Heart left ventricle (tissue), 16 donors: ENCODE data around the gene RFXANK. TPM values are rescaled to one million over a fixed set of nuclear protein-coding genes. Genes with fewer than 3 reads are reported as not detected.
A peak's percentile ranks its signal among the peaks of the same experiment; 100 is the strongest.
"Not testable (repeated sequence)": the region's sequence is repeated elsewhere in the genome, so short reads cannot be mapped to it uniquely, and the experiment has no call there.

Experiments
- ATAC-seq, 4 donors: fragments of 200-7000 bp; cut with Tn5 transposase; one replicate each; pipeline ENCODE4 v1.9.1; 2020 to 2022; ENCODE audit warnings: moderate library complexity in 4 of 4, mild to moderate bottlenecking in 3 of 4, moderate number of reproducible peaks in 1 of 4
- DNase-seq, 5 donors: peaks; one replicate each; pipeline ENCODE4 v3.0.0-alpha.2; 2020
- H3K27ac ChIP-seq, 12 donors: fragments of 200-600 bp; sonication (generic) in 4 of 12; one replicate each; pipeline versions ENCODE4 v1.5.0 to v1.8.0; 2016 to 2022; ENCODE audit warnings: mild to moderate bottlenecking in 2 of 12
- H3K27me3 ChIP-seq, 9 donors: fragments of 200-600 bp; sonication (generic) in 2 of 9; one replicate each; pipeline versions ENCODE4 v1.5.1 to v1.8.0; 2016 to 2022; ENCODE audit warnings: mild to moderate bottlenecking in 3 of 9
- H3K36me3 ChIP-seq, 9 donors: fragments of 200-600 bp; sonication (generic) in 2 of 9; one replicate each; pipeline versions ENCODE4 v1.5.0 to v1.8.0; 2018 to 2022; ENCODE audit warnings: mild to moderate bottlenecking in 2 of 9
- H3K4me1 ChIP-seq, 12 donors: fragments of 200-600 bp; sonication (generic) in 4 of 12; one replicate each; pipeline versions ENCODE4 v1.5.0 to v1.8.0; 2016 to 2022; ENCODE audit warnings: mild to moderate bottlenecking in 3 of 12
- H3K4me3 ChIP-seq, 12 donors: fragments of 200-600 bp; sonication (generic) in 4 of 12; one replicate each; pipeline versions ENCODE4 v1.5.0 to v1.8.0; 2017 to 2022; ENCODE audit warnings: mild to moderate bottlenecking in 9 of 12, moderate library complexity in 4 of 12
- H3K9me3 ChIP-seq, 12 donors: fragments of 200-600 bp; sonication (generic) in 4 of 12; one replicate each; pipeline versions ENCODE4 v1.5.0 to v1.8.0; 2016 to 2022; ENCODE audit warnings: mild to moderate bottlenecking in 1 of 12
- POLR2A ChIP-seq, 2 donors: fragments of 450-650 bp; IDR thresholded peaks; one replicate each; pipeline ENCODE4 v1.6.1; 2017; ENCODE audit warnings: antibody characterized with exemption in 2 of 2, mild to moderate bottlenecking in 2 of 2, moderate library complexity in 2 of 2
- WGBS, 4 donors: extraction: QIAGEN DNeasy Blood & Tissue Kit in 2 of 4; methylation state at CpG; one replicate each; pipeline versions ENCODE4 v1.1.5 to v1.1.7; 2013 to 2018; 5-methylcytosine and 5-hydroxymethylcytosine counted together
- intact Hi-C, 10 donors: fragments of 100-400 bp; cut with DNase I; formaldehyde crosslinking; loops; one replicate each; pipeline versions ENCODE4 v1.11.1 to v1.14.2; 2022
- polyA plus RNA-seq, 2 donors: library from polyadenylated mRNA; stranded (reverse); fragments of 200-250 nt; gene quantifications; one replicate each; pipeline ENCODE4 v1.2.3, GENCODE V29; 2013
- total RNA-seq, 9 donors: library from RNA; depleted of rRNA in 2 of 9; stranded (reverse); fragments of >200 nt in 2 of 9; fragmentation: NEBNext Ultra II Directional in 3 of 9; extraction: Animal tissue kit (Norgen Biotek cat#: 25700) in 3 of 9; gene quantifications; one replicate each; pipeline versions ENCODE4 v1.1.0 to v1.2.4, GENCODE V29; 2016 to 2023
- TF ChIP-seq, protein P1 (sequence below), 12 donors: fragments of 200-600 bp; sonication (generic) in 4 of 12; IDR thresholded peaks; one replicate each; pipeline versions ENCODE4 v1.5.0 to v1.8.0; 2018 to 2022; ENCODE audit warnings: antibody characterized with exemption in 12 of 12, mild to moderate bottlenecking in 5 of 12
- donor health status: ischemic (EF 13 %, LVEDD 7.1; RV severe dilation, severe dysfunction).
- donor health status: healthy with polysubstance abuse.
- donor health status: DM: no; HTN: yes; CAD: no.
- donor health status: DM: no; HTN: no; CAD: no.
- donor health status: ischemic (EF 25% LVEDD 6.9; RV normal size, moderate dysfunction).
- donor health status: ischemic (EF 25% LVEDD 5.7; RV mildly dilated, moderate dysfunction).
- donor health status: healthy.
- donor health status: DM: yes; HTN: yes; CAD: no.
- donor health status: ischemic (EF 35%, LVEDD 5.7; RV mildly dilated, moderate dysfunction).
- donor health status: nonischemic (EF 11% LVEDD 7.7; RV severe dilation, severe dysfunction).
- donor health status: DM: yes; HTN: yes; CAD: no.
- donor health status: PGD.
- donor health status: ischemic (EF 29% LVEDD 5.4; RV normal size, mild dysfunction).
- donor health status: nonischemic (EF 23%, LVEDD 6.1; RV moderate dilation, normal function).

Gene RFXANK
- total and polyA plus RNA-seq, 11 donors: 26.5 to 71.9 (median 42.3) TPM

DNA sequence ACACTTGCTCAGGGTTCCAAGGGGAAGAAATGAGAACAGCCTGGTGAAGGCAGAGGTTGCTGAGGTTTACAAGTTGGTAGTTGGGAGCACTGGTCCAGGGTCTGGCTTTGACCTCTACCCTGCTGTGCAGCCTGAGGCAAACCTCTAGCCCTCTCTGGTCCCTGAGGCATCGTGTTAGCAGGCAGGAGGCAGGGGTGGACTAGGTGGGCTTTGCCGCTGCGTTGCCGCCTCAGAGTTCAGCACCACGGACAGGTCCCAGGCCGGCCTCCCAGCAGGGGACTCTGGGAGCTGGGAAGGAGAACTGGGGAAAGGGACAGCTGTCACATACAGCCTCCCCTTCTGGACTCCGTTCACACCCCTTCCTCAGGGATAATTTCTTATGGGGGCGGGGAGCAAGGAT, 22.8 kb downstream of the RFXANK start:
- ATAC-seq (peak in 3 of 4 donors; percentile 61 to 84 (median 72)), DNase-seq (no peak)
- intact Hi-C loops: no loop called here
- Histone ChIP-seq H3K36me3 (no peaks in the 10 kb centered on the region), H3K4me3 (no peak overlapping the region), H3K4me1 (no peaks in the 10 kb centered on the region), H3K27me3 (peaks cover 11 to 60% (median 35%) of the 10 kb centered on the region in 9 donors), H3K27ac (no peak overlapping the region), H3K9me3 (no peaks in the 10 kb centered on the region)
- WGBS, 4 donors: 0 to 2% (median 1%) methylated on average over 5 to 8 of the region's 8 CpGs
- TF ChIP-seq, protein P1, sequence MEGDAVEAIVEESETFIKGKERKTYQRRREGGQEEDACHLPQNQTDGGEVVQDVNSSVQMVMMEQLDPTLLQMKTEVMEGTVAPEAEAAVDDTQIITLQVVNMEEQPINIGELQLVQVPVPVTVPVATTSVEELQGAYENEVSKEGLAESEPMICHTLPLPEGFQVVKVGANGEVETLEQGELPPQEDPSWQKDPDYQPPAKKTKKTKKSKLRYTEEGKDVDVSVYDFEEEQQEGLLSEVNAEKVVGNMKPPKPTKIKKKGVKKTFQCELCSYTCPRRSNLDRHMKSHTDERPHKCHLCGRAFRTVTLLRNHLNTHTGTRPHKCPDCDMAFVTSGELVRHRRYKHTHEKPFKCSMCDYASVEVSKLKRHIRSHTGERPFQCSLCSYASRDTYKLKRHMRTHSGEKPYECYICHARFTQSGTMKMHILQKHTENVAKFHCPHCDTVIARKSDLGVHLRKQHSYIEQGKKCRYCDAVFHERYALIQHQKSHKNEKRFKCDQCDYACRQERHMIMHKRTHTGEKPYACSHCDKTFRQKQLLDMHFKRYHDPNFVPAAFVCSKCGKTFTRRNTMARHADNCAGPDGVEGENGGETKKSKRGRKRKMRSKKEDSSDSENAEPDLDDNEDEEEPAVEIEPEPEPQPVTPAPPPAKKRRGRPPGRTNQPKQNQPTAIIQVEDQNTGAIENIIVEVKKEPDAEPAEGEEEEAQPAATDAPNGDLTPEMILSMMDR (IDR thresholded peaks at IDR 0.05): no peak
- no peak for TF ChIP-seq POLR2A (IDR thresholded peaks at IDR 0.05)

DNA sequence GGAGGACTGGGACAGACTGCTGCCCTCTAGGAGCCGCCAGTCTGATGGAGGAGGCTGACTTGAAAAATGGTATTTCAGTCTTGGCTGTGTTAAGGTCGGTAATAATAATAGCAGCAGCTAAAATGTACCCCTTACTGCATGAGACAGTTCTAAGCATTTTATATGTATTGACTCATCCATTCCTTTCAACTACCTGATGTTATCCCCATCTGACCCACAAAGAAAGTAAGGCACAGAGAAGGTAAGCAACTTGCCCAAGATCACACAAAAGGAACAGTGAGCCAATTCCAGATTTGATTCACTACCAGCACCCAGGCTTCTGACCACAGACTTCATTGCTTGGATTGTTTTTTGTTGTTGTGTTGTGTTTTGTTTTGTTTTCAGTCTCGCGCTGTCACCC, 23.7 kb downstream of the RFXANK start:
- Histone ChIP-seq H3K4me3 (no peak overlapping the region), H3K27me3 (peaks cover 11 to 51% (median 32%) of the 10 kb centered on the region in 9 donors), H3K27ac (no peak overlapping the region), H3K9me3 (no peaks in the 10 kb centered on the region), H3K4me1 (no peaks in the 10 kb centered on the region), H3K36me3 (no peaks in the 10 kb centered on the region)
- ATAC-seq (no peak), DNase-seq (no peak)
- 74 to 82% (median 75%) methylated on average over 4 of the region's 4 CpGs for WGBS, 4 donors
- intact Hi-C loops: no loop called here
- no peak for TF ChIP-seq POLR2A (IDR thresholded peaks at IDR 0.05)
- TF ChIP-seq, protein P1 (IDR thresholded peaks at IDR 0.05): no peak

DNA sequence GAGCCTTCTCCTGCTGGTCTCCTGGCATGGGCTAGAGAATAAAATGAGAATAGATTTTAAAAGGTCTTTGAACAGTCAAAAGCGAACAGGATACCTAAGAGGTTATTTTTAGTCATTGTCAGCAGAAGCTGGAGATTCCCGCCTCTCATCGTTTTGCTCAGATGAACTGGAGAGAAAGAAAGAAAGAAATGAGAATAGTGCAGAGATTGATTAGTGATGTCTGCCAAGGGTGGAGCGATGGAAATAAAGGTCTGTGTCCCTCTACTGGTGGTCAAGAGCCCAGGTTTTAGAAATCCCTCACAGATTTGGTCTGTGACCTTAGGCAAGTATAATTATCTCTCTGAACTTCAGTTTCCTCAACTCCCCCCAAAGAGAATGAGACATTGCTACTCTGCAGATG, 25.0 kb downstream of the RFXANK start:
- intact Hi-C loops: no loop called here
- TF ChIP-seq POLR2A (IDR thresholded peaks at IDR 0.05): no peak
- TF ChIP-seq, protein P1 (IDR thresholded peaks at IDR 0.05): no peak
- peaks cover 2 to 47% (median 21%) of the 10 kb centered on the region in 9 donors for H3K27me3 ChIP-seq

DNA sequence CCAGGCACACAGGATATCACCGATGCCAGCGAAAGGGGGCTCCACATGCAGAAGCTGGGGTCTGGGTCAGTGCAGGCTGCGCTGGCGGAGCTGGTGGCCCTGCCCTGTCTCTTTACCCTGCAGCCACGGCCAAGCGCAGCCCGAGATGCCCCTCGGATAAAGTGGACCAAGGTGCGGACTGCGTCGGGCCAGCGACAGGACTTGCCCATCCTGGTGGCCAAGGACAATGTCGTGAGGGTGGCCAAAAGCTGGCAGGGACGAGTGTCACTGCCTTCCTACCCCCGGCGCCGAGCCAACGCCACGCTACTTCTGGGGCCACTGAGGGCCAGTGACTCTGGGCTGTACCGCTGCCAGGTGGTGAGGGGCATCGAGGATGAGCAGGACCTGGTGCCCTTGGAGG, 26.9 kb downstream of the RFXANK start:
- 84 to 88% (median 85%) methylated on average over 10 to 21 of the region's 21 CpGs for WGBS, 4 donors
- ATAC-seq (no peak), DNase-seq (no peak)
- TF ChIP-seq, protein P1 (IDR thresholded peaks at IDR 0.05): no peak
- no peak for TF ChIP-seq POLR2A (IDR thresholded peaks at IDR 0.05)
- Histone ChIP-seq H3K36me3 (no peaks in the 10 kb centered on the region), H3K27me3 (peaks cover 0 to 33% (median 10%) of the 10 kb centered on the region in 9 donors), H3K9me3 (no peaks in the 10 kb centered on the region), H3K27ac (no peak overlapping the region), H3K4me1 (no peaks in the 10 kb centered on the region), H3K4me3 (no peak overlapping the region)
- intact Hi-C loops: no loop called here

More for the DNA sequence above, 25.0 kb downstream of the RFXANK start:
- DNase-seq (no peak), ATAC-seq (no peak)
- no peaks in the 10 kb centered on the region for H3K9me3 ChIP-seq
- H3K36me3 ChIP-seq: no peaks in the 10 kb centered on the region
- no peaks in the 10 kb centered on the region for H3K4me1 ChIP-seq
- H3K27ac ChIP-seq: no peak overlapping the region
- 51 to 58% (median 52%) methylated on average over 4 of the region's 4 CpGs for WGBS, 4 donors
- no peak overlapping the region for H3K4me3 ChIP-seq

DNA sequence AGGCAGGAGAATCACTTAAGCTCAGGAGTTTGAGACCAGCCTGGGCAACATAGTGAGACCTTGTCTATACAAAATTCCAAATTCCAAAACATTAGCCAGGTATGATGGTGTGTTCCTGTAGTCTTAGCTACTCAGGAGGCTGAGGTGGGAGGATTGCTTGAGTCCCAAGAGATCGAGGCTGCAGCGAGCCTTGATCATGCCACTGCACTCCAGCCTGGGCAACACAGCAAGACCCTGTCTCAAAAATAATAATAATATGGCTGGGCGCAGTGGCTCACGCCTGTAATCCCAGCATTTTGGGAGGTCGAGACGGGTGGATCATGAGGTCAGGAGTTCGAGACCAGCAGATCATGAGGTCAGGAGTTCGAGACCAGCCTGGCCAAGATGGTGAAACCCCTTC, 28.9 kb downstream of the RFXANK start:
- DNase-seq, H3K4me3 ChIP-seq, intact Hi-C loops, H3K27ac ChIP-seq, ATAC-seq, H3K9me3 ChIP-seq, H3K36me3 ChIP-seq: not testable (repeated sequence)
- peaks cover 5 to 35% (median 20%) of the 10 kb centered on the region in 9 donors for H3K27me3 ChIP-seq
- 76 to 84% (median 82%) methylated on average over 8 of the region's 8 CpGs for WGBS, 4 donors
- peaks cover 0 to 11% (median 4%) of the 10 kb centered on the region in 12 donors for H3K4me1 ChIP-seq
